ENCODE measurements around the gene MYLK. TPM values are rescaled to one million over a fixed set of nuclear protein-coding genes. Genes with fewer than 3 reads are reported as not detected.

MYLK gene
- total and polyA plus RNA-seq, 7 donors: 3.2 to 13.7 (median 5.8) TPM

GRCh38 chr3:123626881-123627280, 257.3 kb downstream of the MYLK start:
- no peaks in the 10 kb centered on the region for H3K4me1 ChIP-seq

DNA sequence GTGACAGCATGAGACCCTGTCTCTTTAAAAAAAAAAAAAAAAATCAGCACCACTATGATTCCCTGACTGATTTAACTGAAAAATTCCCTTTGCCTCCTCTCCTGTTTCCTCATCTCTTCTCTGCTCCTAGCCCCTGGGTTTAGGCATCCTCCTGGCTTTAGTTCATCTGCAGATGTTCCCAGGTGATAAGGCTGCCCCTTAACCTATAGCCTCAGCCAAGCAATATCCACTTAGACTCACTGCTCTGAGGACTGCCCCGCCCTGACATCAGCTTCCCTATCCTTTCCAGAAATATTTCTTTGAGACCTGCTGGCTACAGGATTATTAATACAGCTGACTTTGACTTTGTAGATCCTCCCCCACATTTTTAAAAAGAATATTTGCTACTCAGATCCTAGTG, 259.8 kb downstream of the MYLK start:
- no peaks in the 10 kb centered on the region for H3K4me1 ChIP-seq
- intact Hi-C loops (cut with DNase I): no loop called here
- H3K27me3 ChIP-seq (ENCODE audit: insufficient read depth in 3 of 3, low read length in 2 of 3): no peaks in the 10 kb centered on the region
- no peak overlapping the region for H3K27ac ChIP-seq
- H3K4me3 ChIP-seq: no peak overlapping the region
- DNase-seq: no peak
- TF ChIP-seq, protein P1, sequence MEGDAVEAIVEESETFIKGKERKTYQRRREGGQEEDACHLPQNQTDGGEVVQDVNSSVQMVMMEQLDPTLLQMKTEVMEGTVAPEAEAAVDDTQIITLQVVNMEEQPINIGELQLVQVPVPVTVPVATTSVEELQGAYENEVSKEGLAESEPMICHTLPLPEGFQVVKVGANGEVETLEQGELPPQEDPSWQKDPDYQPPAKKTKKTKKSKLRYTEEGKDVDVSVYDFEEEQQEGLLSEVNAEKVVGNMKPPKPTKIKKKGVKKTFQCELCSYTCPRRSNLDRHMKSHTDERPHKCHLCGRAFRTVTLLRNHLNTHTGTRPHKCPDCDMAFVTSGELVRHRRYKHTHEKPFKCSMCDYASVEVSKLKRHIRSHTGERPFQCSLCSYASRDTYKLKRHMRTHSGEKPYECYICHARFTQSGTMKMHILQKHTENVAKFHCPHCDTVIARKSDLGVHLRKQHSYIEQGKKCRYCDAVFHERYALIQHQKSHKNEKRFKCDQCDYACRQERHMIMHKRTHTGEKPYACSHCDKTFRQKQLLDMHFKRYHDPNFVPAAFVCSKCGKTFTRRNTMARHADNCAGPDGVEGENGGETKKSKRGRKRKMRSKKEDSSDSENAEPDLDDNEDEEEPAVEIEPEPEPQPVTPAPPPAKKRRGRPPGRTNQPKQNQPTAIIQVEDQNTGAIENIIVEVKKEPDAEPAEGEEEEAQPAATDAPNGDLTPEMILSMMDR (IDR thresholded peaks at IDR 0.05): no peak
- H3K9me3 ChIP-seq: no peaks in the 10 kb centered on the region
- 90 to 99% (median 96%) methylated on average over 1 of the region's 1 CpG for WGBS, 3 donors
- H3K36me3 ChIP-seq (ENCODE audit: insufficient read depth in 1 of 2, low read depth in 1 of 2): no peaks in the 10 kb centered on the region
- no peak for ATAC-seq

More at GRCh38 chr3:123626881-123627280, 257.3 kb downstream of the MYLK start:
- WGBS, 3 donors: 89 to 94% (median 90%) methylated on average over 7 of the region's 7 CpGs
- no peaks in the 10 kb centered on the region for H3K9me3 ChIP-seq
- DNase-seq: no peak
- H3K4me3 ChIP-seq: no peak overlapping the region
- no peak for ATAC-seq
- intact Hi-C loops (cut with DNase I): no loop called here
- TF ChIP-seq, protein P1 (IDR thresholded peaks at IDR 0.05): no peak
- H3K27me3 ChIP-seq (ENCODE audit: insufficient read depth in 3 of 3, low read length in 2 of 3): no peaks in the 10 kb centered on the region
- H3K27ac ChIP-seq: no peak overlapping the region
- H3K36me3 ChIP-seq (ENCODE audit: insufficient read depth in 1 of 2, low read depth in 1 of 2): peaks cover 0 to 4% of the 10 kb centered on the region in 2 donors

DNA sequence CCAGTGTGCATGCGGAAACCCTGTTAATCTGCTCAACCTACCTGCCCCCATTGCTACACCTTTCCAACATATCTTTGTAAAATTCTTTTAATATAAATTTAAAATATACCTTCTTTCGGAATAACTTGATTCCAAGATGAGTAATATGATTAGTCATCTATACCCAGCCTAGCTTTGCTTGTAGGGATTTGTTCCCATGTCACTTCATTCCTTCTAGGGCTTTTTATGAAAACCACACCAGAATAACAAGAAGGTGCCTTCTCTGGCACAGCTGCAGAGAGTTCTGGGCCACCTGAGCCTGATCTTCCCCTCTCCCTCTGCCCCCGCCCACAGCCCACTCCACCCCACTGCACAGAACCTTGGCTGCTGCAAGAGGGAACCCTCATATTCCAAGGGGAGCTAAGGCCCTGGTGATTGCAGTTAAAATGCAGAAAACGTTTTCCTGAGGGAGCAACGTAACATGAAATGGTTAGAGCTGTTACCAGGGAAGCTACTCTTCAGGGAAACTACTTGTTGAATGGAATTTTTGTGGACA, 260.7 kb downstream of the MYLK start:
- Histone ChIP-seq H3K4me1 (no peaks in the 10 kb centered on the region), H3K36me3 (ENCODE audit: insufficient read depth in 1 of 2, low read depth in 1 of 2) (no peaks in the 10 kb centered on the region), H3K4me3 (no peak overlapping the region), H3K27me3 (ENCODE audit: insufficient read depth in 3 of 3, low read length in 2 of 3) (no peaks in the 10 kb centered on the region), H3K27ac (no peak overlapping the region), H3K9me3 (no peaks in the 10 kb centered on the region)
- ATAC-seq: no peak
- no peak for DNase-seq
- 87 to 91% (median 91%) methylated on average over 5 of the region's 5 CpGs for WGBS, 3 donors
- TF ChIP-seq, protein P1 (IDR thresholded peaks at IDR 0.05): no peak
- intact Hi-C loops (cut with DNase I): no loop called here

DNA sequence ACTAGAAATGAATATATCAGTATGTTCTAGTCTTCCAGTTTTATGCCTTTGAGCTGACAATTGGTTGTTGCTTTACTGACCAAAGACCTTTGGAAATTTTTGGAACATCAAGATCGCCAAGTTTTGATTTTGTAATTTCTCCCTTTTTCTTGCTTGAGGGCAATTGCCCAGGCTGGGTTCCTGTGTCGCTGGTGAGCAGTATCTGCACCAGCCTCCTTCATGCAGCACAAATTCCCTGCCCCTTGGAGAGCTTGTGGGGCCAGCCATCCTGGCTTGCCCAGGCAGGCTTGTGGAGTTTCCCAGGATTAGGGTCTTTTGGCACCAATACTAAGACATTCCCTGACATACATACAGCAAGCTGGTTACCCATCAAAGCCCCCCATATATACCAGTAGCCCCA, 261.4 kb downstream of the MYLK start:
- DNase-seq (no peak), ATAC-seq (no peak)
- Histone ChIP-seq H3K4me3 (no peak overlapping the region), H3K27ac (no peak overlapping the region), H3K4me1 (no peaks in the 10 kb centered on the region), H3K36me3 (ENCODE audit: insufficient read depth in 1 of 2, low read depth in 1 of 2) (no peaks in the 10 kb centered on the region), H3K9me3 (no peaks in the 10 kb centered on the region), H3K27me3 (ENCODE audit: insufficient read depth in 3 of 3, low read length in 2 of 3) (no peaks in the 10 kb centered on the region)
- TF ChIP-seq, protein P1 (IDR thresholded peaks at IDR 0.05): no peak
- intact Hi-C loops (cut with DNase I): no loop called here
- WGBS, 3 donors: 87 to 93% (median 87%) methylated on average over 2 of the region's 2 CpGs

GRCh38 chr3:123621850-123622189, 262.3 kb downstream of the MYLK start:
- intact Hi-C loops (cut with DNase I): no loop called here
- 92 to 98% (median 92%) methylated on average over 7 of the region's 7 CpGs for WGBS, 3 donors
- ATAC-seq (no peak), DNase-seq (no peak)
- H3K4me1 ChIP-seq: no peaks in the 10 kb centered on the region
- H3K27ac ChIP-seq: no peak overlapping the region
- H3K4me3 ChIP-seq: no peak overlapping the region
- H3K36me3 ChIP-seq (ENCODE audit: insufficient read depth in 1 of 2, low read depth in 1 of 2): no peaks in the 10 kb centered on the region
- H3K27me3 ChIP-seq (ENCODE audit: insufficient read depth in 3 of 3, low read length in 2 of 3): no peaks in the 10 kb centered on the region
- TF ChIP-seq, protein P1 (IDR thresholded peaks at IDR 0.05): no peak
- H3K9me3 ChIP-seq: no peaks in the 10 kb centered on the region
